ENCODE data around the gene CYP2B6.
"Not testable (repeated sequence)": the region's sequence is repeated elsewhere in the genome, so short reads cannot be mapped to it uniquely, and the experiment has no call there.

The CYP2B6 gene

GRCh38 chr19:40990972-40991381 lies at the start of gene CYP2B6:
TSS of gene CYP2B6 (plus strand) at chr19:40991282. CDS start at chr19:40991306, 24 bp downstream.
- no peak for DNase-seq

- no peak for DNase-seq
Observed at GRCh38 chr19:40941481-40942219, 49.4 kb upstream of the CYP2B6 start.

DNA sequence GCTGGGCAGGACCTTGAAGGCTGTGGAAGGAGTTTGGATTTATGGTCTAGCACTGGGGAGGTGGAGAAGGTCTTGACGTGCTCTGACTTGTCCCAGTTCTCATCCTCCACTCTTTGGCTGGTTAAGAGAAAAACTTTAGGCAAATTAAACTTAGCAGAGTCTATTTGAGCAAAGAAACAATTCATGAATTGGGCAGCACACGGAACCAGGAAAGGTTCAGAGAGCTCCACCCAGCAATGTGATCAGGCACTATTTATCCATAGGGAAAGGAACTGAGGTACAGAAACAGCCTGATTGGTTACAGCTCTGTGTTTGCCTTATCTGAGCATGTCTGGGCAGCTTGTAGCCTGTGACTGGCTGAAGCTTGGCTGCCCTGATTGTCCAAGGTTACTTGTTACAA lies 45.4 kb upstream of the CYP2B6 start:
- no peak for DNase-seq

DNA sequence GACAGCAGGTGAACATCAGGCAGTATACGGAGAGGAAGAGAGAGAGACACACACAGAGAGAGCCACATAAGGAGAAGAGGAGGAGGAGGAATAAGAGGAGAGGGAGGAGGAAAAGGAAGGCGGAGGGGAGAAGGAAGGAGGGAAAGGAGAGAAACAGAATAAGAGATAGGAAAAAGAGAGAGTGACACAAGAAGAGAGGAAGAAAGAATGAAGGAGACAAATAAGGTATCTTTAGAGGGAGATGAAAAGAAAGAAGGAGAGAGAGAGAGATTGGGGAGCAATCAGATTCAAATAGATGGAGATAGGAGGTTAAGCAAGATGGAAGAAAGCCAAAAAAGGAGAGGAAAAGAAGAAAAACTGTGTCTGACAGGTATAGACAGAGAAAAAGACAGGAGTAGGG lies 44.0 kb upstream of the CYP2B6 start:
- DNase-seq = no peak

DNA sequence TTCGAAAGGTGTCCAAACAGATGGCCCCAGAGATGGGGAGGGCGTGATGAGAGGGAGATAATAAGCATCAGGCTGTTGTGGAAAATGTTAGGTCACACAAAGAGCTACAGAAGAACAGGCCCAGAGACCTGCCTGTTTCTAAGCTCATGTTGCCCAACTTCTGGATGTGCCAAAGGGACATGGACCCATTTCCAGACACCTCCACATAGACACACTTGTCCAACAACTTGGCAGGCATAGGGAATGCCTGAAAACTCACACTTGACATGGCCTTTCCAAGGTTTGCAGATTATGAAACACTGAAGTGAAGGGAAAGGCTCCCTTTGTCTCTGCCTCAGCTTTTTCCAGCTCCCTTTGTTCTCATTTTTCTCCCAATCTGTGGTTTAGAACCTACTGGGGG lies 43.5 kb upstream of the CYP2B6 start:
- DNase-seq = no peak

- DNase-seq = no peak
Observed at GRCh38 chr19:40948580-40949299, 42.3 kb upstream of the CYP2B6 start.

DNA sequence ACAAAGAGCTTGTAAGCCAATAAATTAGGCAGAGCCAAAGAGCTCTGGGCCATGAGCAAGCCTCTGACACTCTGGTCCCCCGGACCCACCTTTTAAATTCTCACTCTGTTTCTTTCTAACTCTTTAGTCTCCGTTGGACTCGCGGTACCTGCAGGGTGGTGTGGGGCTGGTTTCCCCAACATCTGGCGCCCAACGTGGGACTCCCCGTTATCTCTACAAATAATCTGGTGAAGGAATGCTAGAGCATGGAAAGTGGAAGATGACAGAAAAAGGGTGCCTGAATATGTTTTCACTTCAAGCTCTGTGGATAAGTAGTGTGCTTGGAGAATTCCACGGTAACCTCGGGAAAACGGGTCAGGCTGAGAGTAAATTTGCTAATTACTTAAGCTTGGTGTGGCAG lies 36.5 kb upstream of the CYP2B6 start:
- DNase-seq = no peak

GRCh38 chr19:40959338-40959737 lies 31.7 kb upstream of the CYP2B6 start:
- DNase-seq = no peak

DNA sequence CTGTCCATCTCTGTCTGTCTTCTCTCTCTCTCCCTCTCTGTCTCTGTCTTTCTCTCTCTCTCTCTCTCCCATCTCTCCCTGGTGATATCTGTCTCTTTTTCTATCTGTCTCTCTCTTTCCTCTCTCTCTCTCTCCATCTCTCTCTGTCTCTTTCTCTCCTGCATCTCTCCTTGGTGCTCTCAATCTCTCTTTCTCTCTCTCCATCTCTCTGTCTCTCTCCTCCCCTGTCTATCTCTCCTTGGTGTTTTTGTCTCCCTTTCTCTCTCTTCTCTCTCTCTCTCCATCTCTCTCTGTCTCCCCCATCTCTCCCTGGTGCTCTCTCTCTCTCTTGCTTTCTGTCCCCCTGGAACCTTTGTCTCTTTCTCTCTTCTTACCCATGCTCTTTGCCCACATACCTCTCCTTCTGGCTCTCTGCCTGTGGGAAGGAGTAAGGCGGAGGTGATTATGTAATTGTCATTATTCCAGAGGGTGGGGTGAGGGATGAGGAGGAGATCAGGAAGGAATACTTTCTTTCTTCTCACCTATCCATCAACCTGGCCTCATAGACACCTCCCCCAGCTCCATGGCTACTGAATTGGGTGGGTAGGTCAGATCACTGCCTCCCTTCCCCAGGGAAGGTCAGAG lies 30.9 kb upstream of the CYP2B6 start:
- DNase-seq = no peak

- DNase-seq = no peak
Observed at GRCh38 chr19:40960780-40961179, 30.3 kb upstream of the CYP2B6 start.

- DNase-seq = no peak
Observed at GRCh38 chr19:40962460-40962961, 28.6 kb upstream of the CYP2B6 start.

- DNase-seq = not testable (repeated sequence)
Observed at GRCh38 chr19:40964361-40964760, 26.7 kb upstream of the CYP2B6 start.

DNA sequence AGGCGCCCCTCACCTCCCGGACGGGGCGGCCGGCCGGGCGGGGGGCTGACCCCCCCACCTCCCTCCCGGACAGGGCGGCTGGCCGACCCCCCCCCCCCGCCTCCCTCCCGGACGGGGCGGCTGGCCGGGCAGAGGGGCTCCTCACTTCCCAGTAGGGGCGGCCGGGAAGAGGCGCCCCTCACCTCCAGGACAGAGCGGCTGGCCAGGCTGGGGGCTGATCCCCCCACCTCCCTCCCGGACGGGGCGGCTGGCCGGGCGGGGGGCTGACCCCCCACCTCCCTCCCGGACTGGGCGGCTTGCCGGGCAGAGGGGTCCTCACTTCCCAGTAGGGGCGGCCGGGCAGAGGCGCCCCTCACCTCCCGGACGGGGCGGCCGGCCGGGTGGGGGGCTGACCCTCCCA lies 25.7 kb upstream of the CYP2B6 start:
- DNase-seq = not testable (repeated sequence)

- not testable (repeated sequence) for DNase-seq
Observed at GRCh38 chr19:40966591-40966990, 24.5 kb upstream of the CYP2B6 start.

DNA sequence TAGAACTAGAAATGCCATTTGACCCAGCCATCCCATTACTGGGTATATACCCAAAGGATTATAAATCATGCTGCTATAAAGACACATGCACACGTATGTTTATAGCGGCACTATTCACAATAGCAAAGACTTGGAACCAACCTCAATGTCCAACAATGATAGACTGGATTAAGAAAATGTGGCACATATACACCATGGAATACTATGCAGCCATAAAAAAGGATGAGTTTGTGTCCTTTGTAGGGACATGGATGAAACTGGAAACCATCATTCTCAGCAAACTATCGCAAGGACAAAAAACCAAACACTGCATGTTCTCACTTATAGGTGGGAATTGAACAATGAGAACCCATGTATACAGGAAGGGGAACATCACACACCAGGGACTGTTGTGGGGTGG lies 23.0 kb upstream of the CYP2B6 start:
- not testable (repeated sequence) for DNase-seq

DNA sequence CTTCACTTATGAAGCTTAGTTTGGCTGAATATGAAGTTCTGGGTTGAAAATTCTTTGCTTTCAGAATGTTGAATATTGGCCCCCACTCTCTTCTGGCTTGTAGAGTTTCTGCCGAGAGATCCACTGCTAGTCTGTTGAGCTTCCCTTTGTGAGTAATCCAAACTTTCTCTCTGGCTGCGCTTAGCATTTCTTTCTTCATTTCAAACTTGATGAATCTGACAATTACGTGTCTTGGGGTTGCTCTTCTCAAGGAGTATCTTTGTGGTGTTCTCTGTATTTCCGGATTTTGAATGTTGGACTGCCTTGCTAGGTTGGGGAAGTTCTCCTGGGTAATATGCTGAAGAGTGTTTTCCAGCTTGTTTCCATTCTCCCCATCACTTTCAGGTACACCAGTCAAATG lies 21.4 kb upstream of the CYP2B6 start:
- DNase-seq = not testable (repeated sequence)

GRCh38 chr19:40970396-40971345 lies 20.4 kb upstream of the CYP2B6 start:
- DNase-seq = not testable (repeated sequence)

- DNase-seq = no peak
Observed at GRCh38 chr19:40974633-40975037, 16.4 kb upstream of the CYP2B6 start.

DNA sequence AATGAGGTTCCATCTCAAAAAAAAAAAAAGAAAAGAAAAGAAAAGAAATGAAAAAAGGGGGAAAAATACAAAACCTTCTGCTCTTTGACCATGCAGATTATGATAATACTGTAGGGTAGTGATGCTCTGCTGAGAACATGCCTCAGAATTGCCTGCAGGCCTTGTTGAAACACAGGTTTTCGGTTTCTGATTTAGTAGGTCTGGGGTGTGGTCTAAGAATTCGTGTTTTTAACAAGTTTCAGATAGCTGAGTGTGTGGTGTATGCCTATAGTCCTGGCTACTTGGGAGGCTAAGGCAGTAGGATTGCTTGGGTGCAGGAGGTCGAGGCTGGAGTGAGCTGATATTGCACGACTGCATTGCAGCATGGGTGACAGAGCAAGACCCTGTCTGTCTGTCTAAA lies 14.9 kb upstream of the CYP2B6 start:
- no peak for DNase-seq

- no peak for DNase-seq
Observed at GRCh38 chr19:40976724-40977123, 14.4 kb upstream of the CYP2B6 start.

DNA sequence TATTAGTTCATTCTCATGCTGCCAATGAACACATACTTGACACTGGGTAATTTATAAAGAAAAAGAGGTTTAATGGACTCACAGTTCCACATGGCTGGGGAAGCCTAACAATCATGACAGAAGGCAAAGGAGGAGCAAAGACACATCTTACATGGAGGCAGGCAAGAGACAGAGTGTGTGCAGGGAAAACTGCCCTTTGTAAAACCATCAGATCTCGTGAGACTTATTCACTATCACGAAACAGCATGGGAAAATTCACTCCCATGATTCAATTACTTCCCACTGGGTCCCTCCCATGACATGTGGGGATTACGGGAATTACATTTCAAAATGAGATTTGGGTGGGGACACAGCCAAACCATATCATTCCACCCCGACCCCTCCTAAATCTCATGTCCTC lies 11.3 kb upstream of the CYP2B6 start:
- not testable (repeated sequence) for DNase-seq

- DNase-seq = not testable (repeated sequence)
Observed at GRCh38 chr19:40980743-40981442, 10.2 kb upstream of the CYP2B6 start.
